Nephron (organoid): ENCODE measurements around the gene DLST.
A peak's percentile ranks its signal among the peaks of the same experiment; 100 is the strongest.

Source experiments
- H3K27ac Mint-ChIP-seq, 3 experiments: 2 replicates each; pipeline ENCODE4 v1.8.0; 2020; ENCODE audit warnings: mixed read lengths in 3 of 3, mild to moderate bottlenecking in 2 of 3, moderate library complexity in 1 of 3
- H3K27me3 Mint-ChIP-seq: 2 replicates; pipeline ENCODE4 v1.8.0; 2021; ENCODE audit warnings: low read depth, mild to moderate bottlenecking, moderate library complexity, mixed read lengths
- H3K36me3 Mint-ChIP-seq: 2 replicates; pipeline ENCODE4 v1.8.0; 2020; ENCODE audit warnings: low read depth, mixed read lengths
- H3K4me1 Mint-ChIP-seq: 2 replicates; pipeline ENCODE4 v1.8.0; 2020; ENCODE audit warnings: mixed read lengths
- H3K4me3 Mint-ChIP-seq, 3 experiments: 2 replicates each; pipeline ENCODE4 v1.8.0; 2020; ENCODE audit warnings: mild to moderate bottlenecking in 3 of 3, mixed read lengths in 3 of 3, moderate library complexity in 2 of 3
- H3K9me3 Mint-ChIP-seq: 2 replicates; pipeline ENCODE4 v1.8.0; 2020; ENCODE audit warnings: mixed read lengths
- TF ChIP-seq, protein P1 (sequence below), 3 experiments: fragments of 200-600 bp; sonication (generic); IDR thresholded peaks; one replicate each; pipeline ENCODE4 v1.5.0; 2021; ENCODE audit warnings: antibody characterized with exemption in 3 of 3; ENCODE audit not compliant: unreplicated experiment in 3 of 3

The DLST gene

GRCh38 chr14:74902941-74903705 is 21.4 kb downstream of the DLST start:
- TF ChIP-seq, protein P1, sequence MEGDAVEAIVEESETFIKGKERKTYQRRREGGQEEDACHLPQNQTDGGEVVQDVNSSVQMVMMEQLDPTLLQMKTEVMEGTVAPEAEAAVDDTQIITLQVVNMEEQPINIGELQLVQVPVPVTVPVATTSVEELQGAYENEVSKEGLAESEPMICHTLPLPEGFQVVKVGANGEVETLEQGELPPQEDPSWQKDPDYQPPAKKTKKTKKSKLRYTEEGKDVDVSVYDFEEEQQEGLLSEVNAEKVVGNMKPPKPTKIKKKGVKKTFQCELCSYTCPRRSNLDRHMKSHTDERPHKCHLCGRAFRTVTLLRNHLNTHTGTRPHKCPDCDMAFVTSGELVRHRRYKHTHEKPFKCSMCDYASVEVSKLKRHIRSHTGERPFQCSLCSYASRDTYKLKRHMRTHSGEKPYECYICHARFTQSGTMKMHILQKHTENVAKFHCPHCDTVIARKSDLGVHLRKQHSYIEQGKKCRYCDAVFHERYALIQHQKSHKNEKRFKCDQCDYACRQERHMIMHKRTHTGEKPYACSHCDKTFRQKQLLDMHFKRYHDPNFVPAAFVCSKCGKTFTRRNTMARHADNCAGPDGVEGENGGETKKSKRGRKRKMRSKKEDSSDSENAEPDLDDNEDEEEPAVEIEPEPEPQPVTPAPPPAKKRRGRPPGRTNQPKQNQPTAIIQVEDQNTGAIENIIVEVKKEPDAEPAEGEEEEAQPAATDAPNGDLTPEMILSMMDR (IDR thresholded peaks at IDR 0.05; ENCODE audit: unreplicated experiment in 3 of 3), result no peak
- H3K9me3 Mint-ChIP-seq, result no peaks in the 10 kb centered on the region
- H3K27ac Mint-ChIP-seq, result no peak overlapping the region
- no peak overlapping the region for H3K4me3 Mint-ChIP-seq
- peaks cover 55% of the 10 kb centered on the region for H3K36me3 Mint-ChIP-seq
- no peaks in the 10 kb centered on the region for H3K27me3 Mint-ChIP-seq
- H3K4me1 Mint-ChIP-seq, result peaks cover 8% of the 10 kb centered on the region

GRCh38 chr14:74904635-74905503 is 23.2 kb downstream of the DLST start:
- Mint-ChIP-seq H3K27me3 (no peaks in the 10 kb centered on the region), H3K36me3 (peaks cover 38% of the 10 kb centered on the region), H3K4me1 (peaks cover 13% of the 10 kb centered on the region), H3K27ac (peak overlapping the region in 1 of 3 experiments; percentile 0), H3K9me3 (no peaks in the 10 kb centered on the region), H3K4me3 (no peak overlapping the region)
- TF ChIP-seq, protein P1 (IDR thresholded peaks at IDR 0.05; ENCODE audit: unreplicated experiment in 3 of 3), result no peak

DNA sequence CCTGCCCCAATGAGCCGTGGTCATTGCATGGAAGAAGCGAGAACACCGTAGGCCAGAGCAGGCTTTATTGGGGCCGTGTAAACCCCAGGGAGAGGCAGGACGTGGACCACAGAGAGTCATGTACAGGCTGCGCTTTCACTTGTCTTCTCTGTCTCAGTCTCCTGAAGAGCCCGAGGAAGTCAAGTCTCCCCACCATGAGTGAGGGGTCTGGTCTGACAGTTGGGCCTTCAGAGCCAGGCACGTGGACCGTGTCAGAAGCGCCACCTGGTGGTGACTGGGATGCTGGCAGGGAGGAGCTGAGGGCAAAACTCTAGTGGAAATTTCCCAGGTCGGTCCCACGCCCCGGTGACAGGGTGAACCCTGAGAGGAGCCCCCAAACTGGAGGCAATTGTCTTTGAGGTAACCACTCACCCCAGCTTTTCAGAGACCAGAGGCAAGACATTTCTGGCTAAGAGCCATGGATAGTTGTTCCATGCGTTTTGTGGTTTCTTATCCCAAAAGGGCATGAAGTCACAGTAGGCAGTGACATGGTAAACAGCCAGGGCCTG is 24.0 kb downstream of the DLST start:
- Mint-ChIP-seq H3K27ac (peak overlapping the region in 1 of 3 experiments; percentile 56), H3K36me3 (peaks cover 30% of the 10 kb centered on the region), H3K4me1 (peaks cover 13% of the 10 kb centered on the region), H3K27me3 (no peaks in the 10 kb centered on the region), H3K4me3 (no peak overlapping the region), H3K9me3 (no peaks in the 10 kb centered on the region)
- TF ChIP-seq, protein P1 (IDR thresholded peaks at IDR 0.05; ENCODE audit: unreplicated experiment in 3 of 3), result peak; percentile 82 to 87 (median 86)

GRCh38 chr14:74906925-74907521 is 25.3 kb downstream of the DLST start:
- H3K36me3 Mint-ChIP-seq, result peaks cover 18% of the 10 kb centered on the region
- H3K27ac Mint-ChIP-seq, result no peak overlapping the region
- H3K4me3 Mint-ChIP-seq, result no peak overlapping the region
- H3K27me3 Mint-ChIP-seq, result no peaks in the 10 kb centered on the region
- no peaks in the 10 kb centered on the region for H3K9me3 Mint-ChIP-seq
- peaks cover 13% of the 10 kb centered on the region for H3K4me1 Mint-ChIP-seq
- TF ChIP-seq, protein P1 (IDR thresholded peaks at IDR 0.05; ENCODE audit: unreplicated experiment in 3 of 3), result no peak

- Mint-ChIP-seq H3K4me3 (no peak overlapping the region), H3K4me1 (peaks cover 13% of the 10 kb centered on the region), H3K36me3 (peaks cover 11% of the 10 kb centered on the region), H3K9me3 (no peaks in the 10 kb centered on the region), H3K27me3 (no peaks in the 10 kb centered on the region), H3K27ac (no peak overlapping the region)
- TF ChIP-seq, protein P1 (IDR thresholded peaks at IDR 0.05; ENCODE audit: unreplicated experiment in 3 of 3), result no peak
Measured at GRCh38 chr14:74907744-74908143, 26.0 kb downstream of the DLST start.
